ENCODE results near the gene ANKRD39. TPM values are rescaled to one million over a fixed set of nuclear protein-coding genes. Genes with fewer than 3 reads are reported as not detected.
A peak's percentile ranks its signal among the peaks of the same experiment; 100 is the strongest.

The ANKRD39 gene
- total and polyA plus RNA-seq, 2 donors (not counting 1 experiment from before 2014, with no cell fraction given), result 5.3 to 5.8 TPM

- no peak for DNase-seq (ENCODE audit: low read depth in 2 of 2)
- Histone ChIP-seq H3K9me3 (ENCODE audit: control insufficient read depth, insufficient read depth, low read depth, low read length) (no peaks in the 10 kb centered on the region), H3K27ac (ENCODE audit: insufficient read depth, low read length) (no peak overlapping the region), H3K36me3 (ENCODE audit: control insufficient read depth, insufficient read depth, low read length) (no peaks in the 10 kb centered on the region), H3K4me2 (ENCODE audit: extremely low read depth, insufficient read depth, low read length) (peak overlapping the region; percentile 98), H2AFZ (ENCODE audit: low read length) (no peak overlapping the region), H4K20me1 (ENCODE audit: control insufficient read depth, extremely low read depth, insufficient read depth, low read length) (no peaks in the 10 kb centered on the region), H3K9ac (ENCODE audit: insufficient read depth, low read length) (no peak overlapping the region), H3K4me1 (ENCODE audit: control insufficient read depth, extremely low read depth, insufficient read depth, low read length) (peaks cover 7% of the 10 kb centered on the region), H3K27me3 (ENCODE audit: control insufficient read depth, insufficient read depth, low read length) (no peaks in the 10 kb centered on the region), H3K4me3 (replicated peaks in 1 of 4; ENCODE audit: control extremely low read depth in 1 of 4, insufficient read depth in 1 of 4, low read depth in 3 of 4, low read length in 4 of 4) (peak overlapping the region in 2 of 4 experiments; percentile 64 to 69), H3K79me2 (ENCODE audit: control insufficient read depth, insufficient read depth, low read length) (peaks cover 3% of the 10 kb centered on the region)
- no peak for TF ChIP-seq EZH2 (IDR thresholded peaks at IDR 0.05; ENCODE audit: low read length, missing control alignments)
- no peak for TF ChIP-seq CTCF (conservative IDR thresholded peaks at IDR 0.05 in 1 of 2, IDR thresholded peaks at IDR 0.05 in 1 of 2; ENCODE audit: low read depth in 1 of 2, low read length in 2 of 2)
Observed at GRCh38 chr2:96817882-96818281, 39.9 kb downstream of the ANKRD39 start.

GRCh38 chr2:96816836-96817702 is 40.7 kb downstream of the ANKRD39 start:
- Histone ChIP-seq H3K27me3 (ENCODE audit: control insufficient read depth, insufficient read depth, low read length) (no peaks in the 10 kb centered on the region), H3K9ac (ENCODE audit: insufficient read depth, low read length) (peak overlapping the region; percentile 16), H3K4me3 (replicated peaks in 1 of 4; ENCODE audit: control extremely low read depth in 1 of 4, insufficient read depth in 1 of 4, low read depth in 3 of 4, low read length in 4 of 4) (peak overlapping the region; percentile 54 to 71 (median 66)), H3K9me3 (ENCODE audit: control insufficient read depth, insufficient read depth, low read depth, low read length) (no peaks in the 10 kb centered on the region), H2AFZ (ENCODE audit: low read length) (peak overlapping the region; percentile 64), H4K20me1 (ENCODE audit: control insufficient read depth, extremely low read depth, insufficient read depth, low read length) (no peaks in the 10 kb centered on the region), H3K36me3 (ENCODE audit: control insufficient read depth, insufficient read depth, low read length) (no peaks in the 10 kb centered on the region), H3K4me1 (ENCODE audit: control insufficient read depth, extremely low read depth, insufficient read depth, low read length) (peaks cover 7% of the 10 kb centered on the region), H3K79me2 (ENCODE audit: control insufficient read depth, insufficient read depth, low read length) (peaks cover 3% of the 10 kb centered on the region), H3K27ac (ENCODE audit: insufficient read depth, low read length) (no peak overlapping the region), H3K4me2 (ENCODE audit: extremely low read depth, insufficient read depth, low read length) (peak overlapping the region; percentile 98)
- TF ChIP-seq CTCF (conservative IDR thresholded peaks at IDR 0.05 in 1 of 2, IDR thresholded peaks at IDR 0.05 in 1 of 2; ENCODE audit: low read depth in 1 of 2, low read length in 2 of 2) (no peak), EZH2 (IDR thresholded peaks at IDR 0.05; ENCODE audit: low read length, missing control alignments) (no peak)
- peak; percentile 18 to 39 for DNase-seq (ENCODE audit: low read depth in 2 of 2)

GRCh38 chr2:96816127-96816835 is 41.5 kb downstream of the ANKRD39 start, which contains the start of gene CNNM3:
Gene CNNM3, plus strand, starts transcription at chr2:96816268. Its CDS starts 10 bp downstream, at chr2:96816278.
- Histone ChIP-seq H3K36me3 (ENCODE audit: control insufficient read depth, insufficient read depth, low read length) (no peaks in the 10 kb centered on the region), H3K27ac (ENCODE audit: insufficient read depth, low read length) (peak within 1 kb of the TSS; percentile 36), H3K4me2 (ENCODE audit: extremely low read depth, insufficient read depth, low read length) (peak within 1 kb of the TSS; percentile 98), H3K9me3 (ENCODE audit: control insufficient read depth, insufficient read depth, low read depth, low read length) (no peaks in the 10 kb centered on the region), H4K20me1 (ENCODE audit: control insufficient read depth, extremely low read depth, insufficient read depth, low read length) (no peaks in the 10 kb centered on the region), H3K9ac (ENCODE audit: insufficient read depth, low read length) (peak within 1 kb of the TSS; percentile 62), H3K79me2 (ENCODE audit: control insufficient read depth, insufficient read depth, low read length) (peaks cover 3% of the 10 kb centered on the region), H2AFZ (ENCODE audit: low read length) (peak within 1 kb of the TSS; percentile 70), H3K4me3 (replicated peaks in 1 of 4; ENCODE audit: control extremely low read depth in 1 of 4, insufficient read depth in 1 of 4, low read depth in 3 of 4, low read length in 4 of 4) (peak within 1 kb of the TSS; percentile 60 to 71 (median 66)), H3K27me3 (ENCODE audit: control insufficient read depth, insufficient read depth, low read length) (no peaks in the 10 kb centered on the region), H3K4me1 (ENCODE audit: control insufficient read depth, extremely low read depth, insufficient read depth, low read length) (peaks cover 7% of the 10 kb centered on the region)
- TF ChIP-seq CTCF (conservative IDR thresholded peaks at IDR 0.05 in 1 of 2, IDR thresholded peaks at IDR 0.05 in 1 of 2; ENCODE audit: low read depth in 1 of 2, low read length in 2 of 2), result peak; percentile 29 to 41
- no peak for TF ChIP-seq EZH2 (IDR thresholded peaks at IDR 0.05; ENCODE audit: low read length, missing control alignments)
- peak; percentile 89 to 93 for DNase-seq (ENCODE audit: low read depth in 2 of 2)

All from fibroblast of lung (primary cell).